Activated CD8-positive, alpha-beta T cell treated with anti-CD3 and anti-CD28 coated beads for 36 hours (primary cell): Measurements from ENCODE around the gene HRH1. TPM values are rescaled to one million over a fixed set of nuclear protein-coding genes. Genes with fewer than 3 reads are reported as not detected.

Source experiments
- ATAC-seq: fragments of 200-7000 bp; cut with Tn5 transposase; one replicate; pipeline ENCODE4 v1.10.0; 2021; ENCODE audit warnings: mild to moderate bottlenecking, moderate library complexity
- CTCF ChIA-PET: fragments of 350-600 bp; sonication (Branson Sonifier 250); formaldehyde crosslinking; loops from one replicate; lab custom pipeline; 2021; ENCODE audit warnings: antibody characterized with exemption; lab: Charles Lee
- POLR2A ChIA-PET: fragments of 350-600 bp; sonication (Branson Sonifier 250); formaldehyde crosslinking; loops from one replicate; lab custom pipeline; 2021; ENCODE audit warnings: antibody characterized with exemption; lab: Charles Lee
- DNase-seq: peaks from one replicate; pipeline ENCODE4 v3.0.0-alpha.2; 2020
- H3K27ac Mint-ChIP-seq: one replicate; pipeline ENCODE4 v1.8.0; 2021; ENCODE audit warnings: mild to moderate bottlenecking, mixed read lengths
- H3K27me3 Mint-ChIP-seq: one replicate; pipeline ENCODE4 v1.8.0; 2021; ENCODE audit warnings: mixed read lengths
- H3K36me3 Mint-ChIP-seq: one replicate; pipeline ENCODE4 v1.8.0; 2021; ENCODE audit warnings: low read depth, mixed read lengths
- H3K4me1 Mint-ChIP-seq: one replicate; pipeline ENCODE4 v1.8.0; 2021; ENCODE audit warnings: low read depth, mixed read lengths
- H3K4me3 Mint-ChIP-seq: one replicate; pipeline ENCODE4 v1.8.0; 2021; ENCODE audit warnings: mild to moderate bottlenecking, moderate library complexity, mixed read lengths
- H3K9me3 Mint-ChIP-seq: one replicate; pipeline ENCODE4 v1.8.0; 2021; ENCODE audit warnings: mixed read lengths
- CTCF ChIP-seq: fragments of 200-600 bp; IDR thresholded peaks from one replicate; pipeline ENCODE4 v1.8.0; 2022; ENCODE audit warnings: antibody characterized with exemption, mild to moderate bottlenecking
- intact Hi-C: fragments of 100-400 bp; cut with micrococcal nuclease; formaldehyde crosslinking; loops from one replicate; pipeline ENCODE4 v1.10.0; 2022
- total RNA-seq, 2 experiments: library from RNA; stranded (reverse); gene quantifications; one replicate each; pipeline ENCODE4 v1.2.3, GENCODE V29; 2021

HRH1 gene
- total RNA-seq, 2 experiments from 2014 or later: 0.34 to 0.59 TPM

- H3K27ac Mint-ChIP-seq: no peak overlapping the region
Observed at GRCh38 chr3:11136830-11137626, 17.3 kb upstream of the HRH1 start.

DNA sequence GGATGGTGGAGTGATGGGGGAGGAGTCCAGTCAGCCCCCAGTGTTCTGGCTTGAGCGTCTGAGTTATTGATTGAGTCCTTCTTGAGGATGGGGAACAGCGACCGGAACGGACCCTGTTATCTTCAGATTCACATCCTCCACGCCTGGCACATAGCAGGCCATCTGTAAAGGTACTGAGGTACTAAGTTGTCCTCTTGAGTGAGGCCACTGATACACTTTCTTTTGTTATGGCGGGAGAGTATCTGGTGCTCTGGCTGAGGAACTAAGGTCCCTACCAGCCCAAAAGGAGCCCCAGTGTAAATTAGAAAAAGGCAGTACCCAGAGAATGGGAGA lies 16.7 kb upstream of the HRH1 start:
- ATAC-seq: no peak
- no peak overlapping the region for H3K27ac Mint-ChIP-seq
- intact Hi-C loops: no loop called here

More at GRCh38 chr3:11136830-11137626, 17.3 kb upstream of the HRH1 start:
- ATAC-seq (no peak), DNase-seq (no peak)
- Mint-ChIP-seq H3K27me3 (peaks cover 10% of the 10 kb centered on the region), H3K9me3 (no peaks in the 10 kb centered on the region), H3K4me3 (no peak overlapping the region), H3K4me1 (peaks cover 12% of the 10 kb centered on the region), H3K36me3 (no peaks in the 10 kb centered on the region)
- intact Hi-C loops: no loop called here
- POLR2A ChIA-PET: no interaction called here
- CTCF ChIA-PET: no interaction called here
- no peak for TF ChIP-seq CTCF

DNA sequence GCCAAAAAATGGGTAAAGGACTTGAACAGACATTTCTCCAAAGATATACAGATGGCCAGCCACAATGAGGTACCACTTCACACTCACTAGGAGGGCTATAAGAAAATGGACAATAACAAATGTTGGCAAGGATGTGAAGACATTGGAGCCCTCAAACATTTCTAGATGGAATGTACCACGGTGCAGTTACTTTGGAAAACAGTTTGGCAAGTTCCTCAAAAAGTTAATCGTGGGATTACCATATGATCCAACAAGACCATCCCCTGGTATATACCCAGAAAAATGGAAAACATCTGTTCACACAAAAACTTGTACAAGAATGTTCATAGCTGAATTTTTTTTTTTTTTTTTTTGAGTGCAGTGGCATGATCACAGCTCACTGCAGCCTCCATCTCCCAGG lies 15.9 kb upstream of the HRH1 start:
- POLR2A ChIA-PET: no interaction called here

More for the DNA sequence above, 16.7 kb upstream of the HRH1 start:
- Mint-ChIP-seq H3K36me3 (no peaks in the 10 kb centered on the region), H3K4me1 (peaks cover 12% of the 10 kb centered on the region), H3K4me3 (no peak overlapping the region), H3K27me3 (peaks cover 12% of the 10 kb centered on the region), H3K9me3 (no peaks in the 10 kb centered on the region)
- ChIA-PET POLR2A (no interaction called here), CTCF (no interaction called here)
- TF ChIP-seq CTCF: no peak
- no peak for DNase-seq

GRCh38 chr3:11140030-11140712 lies 14.1 kb upstream of the HRH1 start:
- intact Hi-C loops: no loop called here
- POLR2A ChIA-PET: no interaction called here

More for the DNA sequence above, 15.9 kb upstream of the HRH1 start:
- Mint-ChIP-seq H3K36me3 (no peaks in the 10 kb centered on the region), H3K9me3 (no peaks in the 10 kb centered on the region), H3K27ac (no peak overlapping the region), H3K4me3 (no peak overlapping the region), H3K27me3 (peaks cover 16% of the 10 kb centered on the region), H3K4me1 (peaks cover 12% of the 10 kb centered on the region)
- TF ChIP-seq CTCF: no peak
- no peak for DNase-seq
- CTCF ChIA-PET: no interaction called here
- intact Hi-C loops: no loop called here
- ATAC-seq: no peak

More at GRCh38 chr3:11140030-11140712, 14.1 kb upstream of the HRH1 start:
- Mint-ChIP-seq H3K27ac (peak overlapping the region; percentile 31), H3K9me3 (no peaks in the 10 kb centered on the region), H3K27me3 (peaks cover 19% of the 10 kb centered on the region), H3K36me3 (no peaks in the 10 kb centered on the region), H3K4me1 (peaks cover 12% of the 10 kb centered on the region), H3K4me3 (no peak overlapping the region)
- no peak for TF ChIP-seq CTCF
- ATAC-seq (peak; percentile 96), DNase-seq (peak; percentile 66)
- CTCF ChIA-PET: no interaction called here
